GM10248 (cell line): ENCODE results near the gene TSPAN2.

Source experiments
- CTCF ChIA-PET: fragments of 300-600 bp; sonication (Branson Sonifier 250); formaldehyde crosslinking; extraction: SDS; loops from one replicate; lab custom pipeline; 2021; ENCODE audit warnings: antibody characterized with exemption; lab: Yijun Ruan, JAX
- POLR2A ChIA-PET: fragments of 350-650 bp; sonication (Branson Sonifier 250); formaldehyde crosslinking; extraction: SDS; loops from one replicate; lab custom pipeline; 2020; ENCODE audit warnings: antibody characterized with exemption; lab: Yijun Ruan, JAX
- DNase-seq: peaks from one replicate; pipeline ENCODE4 v3.0.0; 2012; ENCODE audit errors: extremely low spot score
- CTCF ChIP-seq: IDR thresholded peaks from 2 replicates; pipeline ENCODE4 v1.5.1; 2012; ENCODE audit warnings: mild to moderate bottlenecking, low read depth; ENCODE audit errors: extremely low read depth, missing control alignments, control extremely low read depth

TSPAN2 gene

GRCh38 chr1:115086176-115086830 is 3.0 kb downstream of the TSPAN2 start:
- TF ChIP-seq CTCF: no peak
- no peak for DNase-seq
- CTCF ChIA-PET: interaction anchor here (1.3 kb wide), 2 partner anchors 21 to 34 kb away, joined by 4 read pairs; no protein-coding TSS in a partner anchor
- POLR2A ChIA-PET: no interaction called here

- TF ChIP-seq CTCF: no peak
- ChIA-PET CTCF (interaction anchor here (1.3 kb wide), 2 partner anchors 20 to 33 kb away, joined by 4 read pairs; no protein-coding TSS in a partner anchor), POLR2A (no interaction called here)
- no peak for DNase-seq
Observed at GRCh38 chr1:115084902-115085511, 4.3 kb downstream of the TSPAN2 start.

GRCh38 chr1:115082949-115083348 is 6.4 kb downstream of the TSPAN2 start:
- TF ChIP-seq CTCF: no peak
- ChIA-PET POLR2A (no interaction called here), CTCF (no interaction called here)
- DNase-seq: no peak

- no peak for TF ChIP-seq CTCF
- ChIA-PET CTCF (interaction anchor here (1.1 to 1.3 kb wide), 2 partner anchors 9 to 10 kb away, joined by 3 read pairs; no protein-coding TSS in a partner anchor), POLR2A (interaction anchor here (0.6 kb wide), 1 partner anchor 510 kb away, joined by 4 read pairs; no protein-coding TSS in a partner anchor)
- no peak for DNase-seq
Observed at GRCh38 chr1:115078708-115079107, 10.6 kb downstream of the TSPAN2 start.

GRCh38 chr1:115077984-115078330 is 11.3 kb downstream of the TSPAN2 start:
- ChIA-PET CTCF (interaction anchor here (1.3 to 1.7 kb wide), 2 partner anchors 11 to 26 kb away, joined by 3 to 6 read pairs; no protein-coding TSS in a partner anchor), POLR2A (no interaction called here)
- DNase-seq: no peak
- no peak for TF ChIP-seq CTCF

GRCh38 chr1:115077286-115077983 is 11.9 kb downstream of the TSPAN2 start:
- ChIA-PET CTCF (interaction anchor here (1.3 to 1.7 kb wide), 3 partner anchors 11 to 60 kb away, joined by 3 to 6 read pairs (median 4); no protein-coding TSS in a partner anchor), POLR2A (no interaction called here)
- no peak for DNase-seq
- TF ChIP-seq CTCF: no peak
